GM20431 (cell line): ENCODE measurements around the gene SPSB1.

ENCODE experiments used
- in situ Hi-C: fragments of 300-500 bp; cut with MseI, MboI; formaldehyde crosslinking; loops from one replicate; pipeline ENCODE4 v1.15.0; 2020; ENCODE audit warnings: low sequenced_read_pairs; ENCODE audit not compliant: unreplicated experiment

Gene SPSB1

GRCh38 chr1:9257851-9258250, 34.8 kb upstream of the SPSB1 start:
- in situ Hi-C loops: no loop called here

- in situ Hi-C loops: no loop called here
Measured at GRCh38 chr1:9258629-9259028, 34.1 kb upstream of the SPSB1 start.

GRCh38 chr1:9260059-9260766, 32.5 kb upstream of the SPSB1 start:
- in situ Hi-C loops: no loop called here

GRCh38 chr1:9261496-9261895, 31.2 kb upstream of the SPSB1 start:
- in situ Hi-C loops: no loop called here

DNA sequence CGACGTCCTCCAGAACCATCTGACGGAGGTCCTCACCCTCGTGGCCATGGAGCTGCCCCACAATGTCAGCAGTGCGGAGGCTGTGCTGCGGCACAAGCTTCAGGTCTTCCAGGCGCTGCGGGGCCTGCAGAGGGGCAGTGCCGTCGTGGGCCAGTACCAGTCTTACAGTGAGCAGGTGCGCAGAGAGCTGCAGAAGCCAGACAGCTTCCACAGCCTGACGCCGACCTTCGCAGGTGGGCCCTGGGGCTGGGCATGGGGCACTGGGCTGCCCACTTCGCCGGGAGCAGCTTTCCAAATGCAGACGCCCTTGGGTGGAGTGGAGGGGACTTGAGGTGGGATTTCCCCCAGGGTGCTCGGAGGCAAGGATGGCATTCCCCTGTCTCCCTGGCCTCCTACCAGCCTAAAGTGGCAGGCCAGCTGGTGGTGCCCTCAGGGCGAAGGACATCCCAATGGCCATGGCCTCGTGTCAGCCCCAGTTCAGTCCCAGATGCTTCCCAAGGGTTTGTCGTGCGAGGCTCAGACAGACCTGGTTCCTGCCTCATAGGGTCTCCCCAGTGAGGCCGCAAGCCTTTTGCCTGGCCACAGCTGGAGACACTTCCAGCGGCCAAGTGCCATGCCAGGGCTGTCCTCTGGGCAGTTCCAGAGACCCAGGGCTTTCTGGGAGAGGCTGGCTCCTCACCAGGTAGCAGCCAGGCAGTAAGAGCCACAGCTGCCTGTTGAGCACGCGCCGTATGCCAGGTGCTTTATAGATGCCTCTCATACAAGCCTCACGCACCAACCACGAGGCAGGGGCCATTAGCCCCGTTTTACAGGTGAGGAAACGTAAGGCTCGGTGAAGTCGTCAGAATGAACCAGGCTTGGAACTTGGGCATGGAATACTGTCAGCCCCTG, 30.4 kb upstream of the SPSB1 start:
- in situ Hi-C loops: no loop called here

DNA sequence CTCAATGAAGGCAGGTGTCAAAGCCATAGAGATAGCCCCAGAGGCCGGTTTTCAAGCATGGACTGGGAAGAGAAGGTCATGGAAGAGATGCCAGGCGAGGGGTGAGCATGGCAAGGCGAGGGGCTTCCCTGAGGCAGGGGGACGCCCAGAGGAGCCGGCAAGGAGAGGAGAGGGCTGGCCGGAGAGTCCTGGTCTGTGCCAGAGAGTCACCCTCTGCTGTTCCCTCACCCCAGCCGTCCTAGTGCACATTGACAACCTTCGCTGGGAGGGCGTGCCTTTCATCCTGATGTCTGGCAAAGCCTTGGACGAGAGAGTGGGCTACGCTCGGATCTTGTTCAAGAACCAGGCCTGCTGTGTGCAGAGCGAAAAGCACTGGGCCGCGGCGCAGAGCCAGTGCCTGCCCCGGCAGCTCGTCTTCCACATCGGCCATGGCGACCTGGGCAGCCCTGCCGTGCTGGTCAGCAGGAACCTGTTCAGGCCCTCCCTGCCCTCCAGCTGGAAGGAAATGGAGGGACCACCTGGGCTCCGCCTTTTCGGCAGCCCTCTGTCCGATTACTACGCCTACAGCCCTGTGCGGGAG, 29.3 kb upstream of the SPSB1 start:
- in situ Hi-C loops: no loop called here

GRCh38 chr1:9263984-9264872, 28.5 kb upstream of the SPSB1 start:
- in situ Hi-C loops: no loop called here

DNA sequence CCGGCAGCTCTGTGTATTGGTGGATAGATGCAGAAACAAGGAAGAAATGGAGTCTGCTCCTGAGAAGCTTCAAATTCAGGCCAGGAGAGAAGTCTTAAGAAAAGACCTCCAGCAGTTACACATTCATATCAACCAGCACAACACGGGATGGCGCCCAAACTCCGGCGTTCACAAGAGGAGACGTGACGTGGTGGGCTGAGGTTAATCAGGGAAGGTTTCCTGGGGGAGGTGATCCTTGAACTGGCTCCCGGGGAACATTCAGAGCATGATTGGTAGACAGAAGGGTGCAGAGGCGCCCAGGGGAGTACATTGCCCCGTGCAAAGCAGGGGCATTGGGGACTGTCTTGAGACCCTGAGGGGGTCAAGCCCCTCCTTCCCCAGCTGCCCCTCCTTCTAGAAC, 27.7 kb upstream of the SPSB1 start:
- in situ Hi-C loops: no loop called here

DNA sequence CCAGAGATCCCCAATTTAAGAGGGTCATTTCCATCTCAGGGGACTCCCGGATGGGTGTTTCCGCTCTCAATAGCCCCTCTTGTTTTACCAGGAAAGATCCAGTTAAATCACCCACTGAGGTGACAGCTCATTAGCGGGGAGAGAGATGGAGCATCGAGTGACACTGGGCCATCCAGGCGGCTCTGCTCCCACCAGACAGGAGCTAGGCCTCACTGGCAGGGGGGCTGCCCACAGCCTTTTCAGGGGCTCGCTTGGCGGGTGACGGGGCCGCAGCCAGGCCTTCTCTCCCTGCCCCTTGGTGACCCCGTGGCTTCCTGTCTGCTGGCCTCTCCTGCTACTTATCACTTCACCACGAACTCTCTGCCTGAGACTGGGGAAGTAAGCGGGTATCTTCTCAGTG, 26.7 kb upstream of the SPSB1 start:
- in situ Hi-C loops: no loop called here

- in situ Hi-C loops: no loop called here
Measured at GRCh38 chr1:9267352-9267686, 25.4 kb upstream of the SPSB1 start.

GRCh38 chr1:9267827-9268581, 24.7 kb upstream of the SPSB1 start:
- in situ Hi-C loops: no loop called here

GRCh38 chr1:9269078-9269501, 23.6 kb upstream of the SPSB1 start:
- in situ Hi-C loops: no loop called here

DNA sequence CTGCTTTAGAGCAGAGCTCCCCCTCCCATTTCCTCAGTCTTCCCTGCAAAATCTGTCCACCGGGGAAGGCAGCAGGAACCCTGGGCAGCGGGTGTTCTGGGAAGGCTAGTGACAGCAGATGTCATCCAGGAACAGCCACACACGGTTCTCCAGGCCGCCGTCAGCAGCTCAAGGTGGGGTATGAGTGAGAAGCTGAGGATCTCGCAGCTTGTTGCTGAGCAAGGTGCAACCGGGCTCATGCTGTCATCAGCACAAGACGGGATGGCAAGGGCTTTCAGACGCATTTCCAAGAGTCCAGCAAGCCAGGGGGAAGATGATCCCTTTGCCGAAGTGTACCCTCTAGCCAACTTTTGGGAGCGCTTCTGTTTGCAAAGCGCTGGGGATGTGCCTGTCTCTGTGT, 23.0 kb upstream of the SPSB1 start:
- in situ Hi-C loops: no loop called here

GRCh38 chr1:9270290-9270883, 22.3 kb upstream of the SPSB1 start:
- in situ Hi-C loops: no loop called here

DNA sequence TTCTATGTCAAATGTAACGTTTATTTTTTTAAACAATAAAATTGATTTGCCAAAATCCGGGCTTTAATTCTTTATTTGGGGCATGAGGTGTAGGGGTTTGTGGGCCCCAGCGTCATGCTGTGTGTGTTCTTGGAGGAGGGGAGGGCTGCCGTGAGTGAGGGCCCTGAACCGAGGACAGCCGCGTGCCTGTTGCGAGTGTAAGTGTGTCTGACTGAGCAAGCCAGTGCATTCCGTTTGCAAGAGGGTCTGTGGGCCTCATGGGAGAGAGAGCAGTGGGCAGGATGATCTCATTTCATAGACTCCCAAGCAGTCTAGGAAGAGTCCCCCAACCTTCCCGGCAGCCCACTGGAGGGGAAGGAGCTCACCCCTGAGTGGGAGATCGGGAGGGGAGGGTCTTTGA, 21.4 kb upstream of the SPSB1 start:
- in situ Hi-C loops: no loop called here

DNA sequence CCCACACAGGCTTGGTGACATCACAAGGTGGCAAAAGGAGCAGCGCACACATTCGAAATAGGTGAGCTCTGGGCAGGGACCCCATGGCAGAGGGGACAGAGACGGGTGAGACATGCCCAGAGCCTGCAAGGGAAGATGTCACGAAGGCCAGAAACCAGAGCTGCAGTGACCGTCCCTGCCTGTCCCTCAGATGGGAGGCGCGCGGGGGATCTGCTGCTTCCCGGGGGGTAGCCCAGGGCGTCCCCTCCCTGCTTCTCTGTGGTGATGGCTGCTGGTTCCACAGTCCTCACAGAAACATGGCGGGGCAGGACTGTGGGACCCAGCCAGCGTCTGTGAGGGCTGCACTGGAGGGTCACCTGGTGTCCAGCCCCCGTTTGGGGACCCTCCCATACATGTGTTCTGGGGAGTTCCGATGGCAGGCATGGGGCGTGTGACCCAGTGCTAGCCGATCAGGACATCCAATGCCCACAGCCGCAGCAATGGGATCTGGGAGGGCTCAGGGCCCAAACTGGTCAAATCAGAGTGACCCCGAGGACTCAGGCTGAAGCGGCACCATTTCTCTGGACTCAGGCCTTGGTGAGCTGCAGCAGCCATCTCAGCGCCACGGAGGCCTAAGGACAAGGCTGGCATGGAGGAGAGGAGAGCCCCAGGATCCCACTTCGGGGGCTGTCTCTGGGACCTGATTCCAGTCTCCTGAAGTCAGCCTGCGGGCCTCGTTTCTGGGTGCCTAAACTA, 20.7 kb upstream of the SPSB1 start:
- in situ Hi-C loops: no loop called here

DNA sequence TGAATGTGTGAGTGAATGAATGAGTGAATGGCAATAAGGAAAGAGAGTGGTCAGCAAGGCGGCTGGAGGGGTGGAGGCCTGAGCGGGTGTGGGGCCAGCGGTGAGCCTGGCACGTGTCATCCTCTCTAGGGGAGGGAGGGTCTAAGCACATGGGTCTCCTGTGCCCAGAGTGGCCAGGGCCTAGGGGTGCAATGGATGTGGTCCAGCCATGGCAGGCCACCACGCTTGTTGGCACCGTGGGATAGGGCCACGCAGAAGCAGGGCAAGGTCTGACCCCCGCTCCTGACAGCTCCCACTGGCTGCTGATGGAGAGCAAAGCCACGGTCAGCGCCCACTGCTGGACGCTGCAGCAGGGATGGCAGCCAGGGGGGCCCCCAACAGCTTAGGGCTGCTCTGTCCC, 19.5 kb upstream of the SPSB1 start:
- in situ Hi-C loops: no loop called here

DNA sequence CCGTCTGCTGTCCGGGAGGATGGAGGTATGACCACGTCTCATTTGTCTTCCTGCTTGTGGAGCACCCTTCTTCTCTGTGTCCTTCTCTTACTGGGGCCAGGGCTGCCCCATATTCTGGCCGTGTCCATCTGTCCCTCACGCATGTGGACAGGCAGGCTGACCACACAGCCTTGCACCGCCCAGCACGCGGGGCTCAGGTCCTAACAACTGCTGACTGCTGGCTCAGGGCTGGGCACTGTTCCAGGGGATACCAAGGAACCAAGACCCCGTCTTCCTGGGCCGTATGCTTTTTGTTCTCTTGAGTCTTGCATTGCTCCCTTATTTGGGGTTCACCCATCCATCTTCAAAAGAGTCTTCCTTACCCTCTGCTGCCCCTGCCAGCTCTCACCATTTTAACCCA, 17.5 kb upstream of the SPSB1 start:
- in situ Hi-C loops: no loop called here
